CD4-positive, CD25-positive, alpha-beta regulatory T cell (primary cell): ENCODE results near the gene NCK1. TPM values are rescaled to one million over a fixed set of nuclear protein-coding genes. Genes with fewer than 3 reads are reported as not detected.

Experiments used
- ATAC-seq, 2 donors: fragments of 150-1000 bp; cut with Tn5 transposase; one replicate each; pipeline ENCODE4 v1.10.0; 2021; ENCODE audit warnings: low read depth in 2 of 2, moderate number of reproducible peaks in 2 of 2, moderate library complexity in 1 of 2
- DNase-seq, 3 donors: peaks; one replicate each; pipeline versions ENCODE4 v3.0.0 to v3.0.0-alpha.2; 2012 to 2022; ENCODE audit warnings: mixed read lengths in 1 of 3
- H3K27ac ChIP-seq: one replicate; pipeline ENCODE4 v1.7.0; 2013; ENCODE audit warnings: mild to moderate bottlenecking, low read length; ENCODE audit not compliant: insufficient read depth, poor library complexity, severe bottlenecking
- H3K27me3 ChIP-seq: one replicate; pipeline ENCODE4 v1.7.0; 2013; ENCODE audit warnings: low read length; ENCODE audit not compliant: control insufficient read depth, insufficient read depth
- H3K36me3 ChIP-seq: one replicate; pipeline ENCODE4 v1.7.0; 2013; ENCODE audit warnings: mild to moderate bottlenecking, low read length, moderate library complexity; ENCODE audit not compliant: control insufficient read depth, insufficient read depth
- H3K4me1 ChIP-seq: 2 replicates; pipeline ENCODE4 v1.7.0; 2013; ENCODE audit warnings: mild to moderate bottlenecking, low read length; ENCODE audit not compliant: insufficient read depth, control insufficient read depth, poor library complexity, severe bottlenecking
- H3K4me3 ChIP-seq: one replicate; pipeline ENCODE4 v1.7.0; 2013; ENCODE audit warnings: low read depth, mild to moderate bottlenecking, low read length, moderate library complexity
- H3K9me3 ChIP-seq, 2 experiments: 1 replicate in 1 of 2; 2 replicates in 1 of 2; pipeline ENCODE4 v1.7.0; 2013; ENCODE audit warnings: low read length in 2 of 2, mild to moderate bottlenecking in 1 of 2, moderate library complexity in 1 of 2; ENCODE audit not compliant: control insufficient read depth in 2 of 2
- H3K27ac Mint-ChIP-seq, 3 donors: one replicate each; pipeline ENCODE4 v1.8.0; 2020 to 2022; ENCODE audit warnings: mild to moderate bottlenecking in 3 of 3, mixed read lengths in 3 of 3, moderate library complexity in 2 of 3
- H3K27me3 Mint-ChIP-seq: one replicate; pipeline ENCODE4 v1.8.0; 2022; ENCODE audit warnings: mild to moderate bottlenecking, mixed read lengths
- H3K36me3 Mint-ChIP-seq: one replicate; pipeline ENCODE4 v1.8.0; 2020; ENCODE audit warnings: mixed read lengths
- H3K4me1 Mint-ChIP-seq, 4 donors: one replicate each; pipeline ENCODE4 v1.8.0; 2020 to 2022; ENCODE audit warnings: mixed read lengths in 4 of 4, mild to moderate bottlenecking in 1 of 4
- H3K4me3 Mint-ChIP-seq, 4 donors: one replicate each; pipeline ENCODE4 v1.8.0; 2020 to 2022; ENCODE audit warnings: mild to moderate bottlenecking in 4 of 4, mixed read lengths in 4 of 4, moderate library complexity in 3 of 4
- H3K9me3 Mint-ChIP-seq, 7 donors: one replicate each; pipeline ENCODE4 v1.8.0; 2020 to 2022; ENCODE audit warnings: mixed read lengths in 7 of 7, mild to moderate bottlenecking in 3 of 7, moderate library complexity in 2 of 7
- polyA plus RNA-seq, 4 donors: library from polyadenylated mRNA; unstranded; fragments of 300-500 nt; fragmentation: Illumina TruSeq; gene quantifications; one replicate each; pipeline ENCODE4 v1.2.3, GENCODE V29; 2021
- total RNA-seq: library from RNA; stranded (reverse); gene quantifications from one replicate; pipeline ENCODE4 v1.2.3, GENCODE V29; 2022

Gene NCK1
- total and polyA plus RNA-seq, 5 donors from 2014 or later = 48.7 to 64.9 (median 55.4) TPM

DNA sequence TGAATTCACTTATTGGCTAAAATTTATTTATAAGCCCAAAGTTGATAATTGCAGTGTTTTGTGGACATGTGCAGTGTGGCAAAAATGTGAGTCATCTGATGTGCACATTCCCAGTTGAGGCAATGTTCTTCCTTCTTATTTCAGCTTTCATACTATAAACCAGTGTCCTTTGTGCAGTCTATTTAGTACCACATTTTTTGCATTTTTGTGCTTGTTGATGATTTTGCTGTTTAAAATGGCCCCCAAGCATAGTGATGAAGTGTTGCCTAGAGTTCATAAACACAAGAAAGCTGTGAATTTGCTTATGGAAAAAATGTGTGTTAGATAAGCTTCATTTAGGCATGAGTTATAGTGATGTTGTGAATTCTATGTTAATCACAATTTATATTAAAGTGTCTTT lies 76.3 kb downstream of the NCK1 start:
- Histone ChIP-seq H3K36me3 (peaks cover 6% of the 10 kb centered on the region), H3K27ac (no peak overlapping the region)
- H3K4me3 Mint-ChIP-seq = peak overlapping the region in 1 of 4 donors; percentile 88

GRCh38 chr3:136939489-136939888 lies 77.5 kb downstream of the NCK1 start:
- peaks cover 60 to 89% (median 78%) of the 10 kb centered on the region in 4 donors for H3K4me1 Mint-ChIP-seq
- peak overlapping the region; percentile 60 for H3K27ac ChIP-seq
- DNase-seq (no peak), ATAC-seq (no peak)
- peaks cover 50% of the 10 kb centered on the region for H3K4me1 ChIP-seq
- no peaks in the 10 kb centered on the region for H3K9me3 ChIP-seq
- peaks cover 6% of the 10 kb centered on the region for H3K36me3 ChIP-seq
- peak overlapping the region in 1 of 3 donors; percentile 42 for H3K27ac Mint-ChIP-seq
- peak overlapping the region; percentile 68 to 93 (median 82) for H3K4me3 Mint-ChIP-seq
- no peaks in the 10 kb centered on the region for H3K27me3 Mint-ChIP-seq
- peak overlapping the region; percentile 40 for H3K4me3 ChIP-seq
- no peaks in the 10 kb centered on the region for H3K27me3 ChIP-seq
- H3K36me3 Mint-ChIP-seq = peaks cover 30% of the 10 kb centered on the region
- peaks cover 0 to 8% (median 0%) of the 10 kb centered on the region in 7 donors for H3K9me3 Mint-ChIP-seq

More for the DNA sequence above, 76.3 kb downstream of the NCK1 start:
- ATAC-seq (no peak), DNase-seq (no peak)
- peaks cover 0 to 8% (median 0%) of the 10 kb centered on the region in 7 donors for H3K9me3 Mint-ChIP-seq
- no peaks in the 10 kb centered on the region for H3K27me3 Mint-ChIP-seq
- peaks cover 48% of the 10 kb centered on the region for H3K4me1 ChIP-seq
- no peaks in the 10 kb centered on the region for H3K27me3 ChIP-seq
- no peaks in the 10 kb centered on the region for H3K9me3 ChIP-seq
- H3K4me1 Mint-ChIP-seq = peaks cover 57 to 89% (median 73%) of the 10 kb centered on the region in 4 donors
- H3K4me3 ChIP-seq = peak overlapping the region; percentile 40
- peak overlapping the region in 2 of 3 donors; percentile 29 to 37 for H3K27ac Mint-ChIP-seq
- peaks cover 28% of the 10 kb centered on the region for H3K36me3 Mint-ChIP-seq

DNA sequence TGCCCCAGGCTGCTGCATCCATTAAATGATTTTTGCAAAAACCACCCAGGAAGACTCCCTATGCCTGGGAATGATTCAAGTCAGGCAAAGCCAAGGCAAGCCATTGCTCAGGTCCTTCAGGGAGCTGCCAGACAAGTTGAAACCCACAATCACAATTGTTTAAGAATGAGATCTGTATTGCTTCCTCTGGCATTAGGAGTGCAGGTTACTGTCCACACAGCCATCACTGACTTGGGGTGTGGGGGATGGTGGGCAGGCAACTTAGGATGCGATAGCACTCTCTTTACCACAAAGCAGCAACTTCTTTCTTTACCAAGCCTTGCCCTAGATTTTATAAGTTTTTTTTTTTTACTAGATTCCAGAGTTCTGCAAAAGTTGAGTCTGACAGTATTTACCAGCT lies 80.8 kb downstream of the NCK1 start:
- Histone ChIP-seq H3K27me3 (no peaks in the 10 kb centered on the region), H3K4me3 (no peak overlapping the region), H3K9me3 (no peaks in the 10 kb centered on the region), H3K36me3 (peaks cover 8% of the 10 kb centered on the region), H3K27ac (no peak overlapping the region), H3K4me1 (peaks cover 49% of the 10 kb centered on the region)
- peak overlapping the region in 2 of 3 donors; percentile 31 to 88 for H3K27ac Mint-ChIP-seq
- DNase-seq (no peak), ATAC-seq (no peak)
- peaks cover 59 to 73% (median 65%) of the 10 kb centered on the region in 4 donors for H3K4me1 Mint-ChIP-seq
- H3K36me3 Mint-ChIP-seq = peaks cover 31% of the 10 kb centered on the region
- no peaks in the 10 kb centered on the region for H3K27me3 Mint-ChIP-seq
- no peaks in the 10 kb centered on the region for H3K9me3 Mint-ChIP-seq
- H3K4me3 Mint-ChIP-seq = peak overlapping the region in 3 of 4 donors; percentile 19 to 63 (median 52)

DNA sequence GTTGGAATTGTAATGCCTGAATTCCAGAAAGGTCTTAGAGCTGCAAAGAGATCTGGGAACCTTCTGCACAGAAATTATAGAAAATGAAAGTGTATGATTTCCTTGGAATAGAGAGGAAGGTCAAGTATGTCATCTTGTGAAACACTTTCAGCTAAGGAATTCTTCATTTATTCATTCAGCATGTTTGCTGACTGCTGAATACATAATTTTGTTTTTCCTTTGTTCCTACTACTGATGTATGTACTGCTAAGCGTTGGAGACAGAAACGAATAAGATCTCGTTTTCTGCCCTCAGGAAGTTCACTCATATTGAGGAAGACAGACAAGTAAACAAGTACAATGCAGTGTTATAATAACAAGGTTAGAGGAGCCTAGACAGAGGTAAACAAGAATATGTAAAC lies 81.4 kb downstream of the NCK1 start:
- no peaks in the 10 kb centered on the region for H3K27me3 ChIP-seq
- ATAC-seq (no peak), DNase-seq (no peak)
- H3K9me3 ChIP-seq = no peaks in the 10 kb centered on the region
- H3K4me1 ChIP-seq = peaks cover 42% of the 10 kb centered on the region
- Mint-ChIP-seq H3K36me3 (peaks cover 36% of the 10 kb centered on the region), H3K4me1 (peaks cover 59 to 73% (median 65%) of the 10 kb centered on the region in 4 donors), H3K4me3 (peak overlapping the region in 2 of 4 donors; percentile 11 to 63), H3K9me3 (no peaks in the 10 kb centered on the region), H3K27ac (peak overlapping the region in 2 of 3 donors; percentile 31 to 32), H3K27me3 (no peaks in the 10 kb centered on the region)
- peaks cover 13% of the 10 kb centered on the region for H3K36me3 ChIP-seq
- H3K4me3 ChIP-seq = peak overlapping the region; percentile 13
- no peak overlapping the region for H3K27ac ChIP-seq

DNA sequence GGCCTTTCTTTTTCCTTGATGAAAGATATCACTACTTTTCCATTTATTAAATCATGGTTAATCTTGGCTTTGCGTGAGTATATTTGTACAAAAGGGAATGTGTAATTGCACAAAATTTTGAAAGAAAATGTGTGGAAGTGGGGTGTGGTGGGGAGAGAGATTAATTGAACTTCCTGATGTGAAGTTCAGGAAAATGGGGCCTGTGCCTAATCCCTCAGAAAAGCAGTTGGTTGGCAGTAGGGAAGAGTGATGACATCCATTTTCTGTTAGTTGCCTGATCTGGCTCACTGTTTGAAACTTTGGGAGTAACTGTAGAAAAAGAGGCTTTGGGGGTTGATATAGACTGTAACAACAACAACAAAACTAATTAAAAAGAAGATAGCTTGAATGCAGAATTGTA lies 85.0 kb downstream of the NCK1 start:
- Histone ChIP-seq H3K36me3 (peaks cover 15% of the 10 kb centered on the region), H3K9me3 (no peaks in the 10 kb centered on the region), H3K27me3 (no peaks in the 10 kb centered on the region), H3K4me3 (no peak overlapping the region), H3K27ac (no peak overlapping the region), H3K4me1 (peaks cover 15% of the 10 kb centered on the region)
- H3K27ac Mint-ChIP-seq = peak overlapping the region in 1 of 3 donors; percentile 37
- no peaks in the 10 kb centered on the region for H3K9me3 Mint-ChIP-seq
- no peaks in the 10 kb centered on the region for H3K27me3 Mint-ChIP-seq
- H3K4me1 Mint-ChIP-seq = peaks cover 34 to 47% (median 45%) of the 10 kb centered on the region in 4 donors
- H3K36me3 Mint-ChIP-seq = peaks cover 36% of the 10 kb centered on the region
- H3K4me3 Mint-ChIP-seq = no peak overlapping the region
- ATAC-seq (no peak), DNase-seq (no peak)

GRCh38 chr3:136947477-136947876 lies 85.5 kb downstream of the NCK1 start:
- no peak for DNase-seq
- H3K4me3 Mint-ChIP-seq = no peak overlapping the region
- H3K4me1 Mint-ChIP-seq = peaks cover 31 to 45% (median 40%) of the 10 kb centered on the region in 4 donors
- ATAC-seq = no peak
- peak overlapping the region in 1 of 3 donors; percentile 37 for H3K27ac Mint-ChIP-seq
- no peaks in the 10 kb centered on the region for H3K9me3 Mint-ChIP-seq
- H3K27ac ChIP-seq = peak overlapping the region; percentile 9
- no peaks in the 10 kb centered on the region for H3K27me3 Mint-ChIP-seq
- H3K9me3 ChIP-seq = no peaks in the 10 kb centered on the region
- H3K4me3 ChIP-seq = no peak overlapping the region
- peaks cover 15% of the 10 kb centered on the region for H3K36me3 ChIP-seq
- H3K4me1 ChIP-seq = peaks cover 13% of the 10 kb centered on the region
- H3K27me3 ChIP-seq = no peaks in the 10 kb centered on the region
- peaks cover 34% of the 10 kb centered on the region for H3K36me3 Mint-ChIP-seq

DNA sequence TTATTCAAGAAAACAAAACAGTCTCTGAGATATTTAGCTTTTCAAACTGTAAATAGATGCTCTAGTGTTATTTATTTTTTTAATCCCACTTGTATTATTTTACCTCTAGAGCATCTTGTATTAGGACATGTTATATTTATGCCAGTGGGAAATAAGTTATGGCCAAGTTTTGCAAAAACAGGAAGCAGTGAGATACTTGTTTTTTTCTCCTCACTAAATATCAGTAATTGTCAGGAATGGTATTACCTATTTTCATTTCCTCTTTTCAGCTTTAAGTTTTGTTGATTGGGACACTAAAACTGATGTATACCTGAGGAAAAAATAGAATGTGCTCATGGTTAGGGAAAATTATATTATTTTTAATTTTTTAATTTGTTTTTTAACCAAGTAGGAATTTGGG lies 87.1 kb downstream of the NCK1 start:
- Histone ChIP-seq H3K27ac (no peak overlapping the region), H3K4me3 (no peak overlapping the region), H3K36me3 (peaks cover 15% of the 10 kb centered on the region), H3K27me3 (no peaks in the 10 kb centered on the region), H3K9me3 (no peaks in the 10 kb centered on the region), H3K4me1 (no peaks in the 10 kb centered on the region)
- Mint-ChIP-seq H3K27ac (no peak overlapping the region), H3K9me3 (no peaks in the 10 kb centered on the region), H3K4me3 (no peak overlapping the region), H3K4me1 (peaks cover 16 to 35% (median 27%) of the 10 kb centered on the region in 4 donors), H3K27me3 (no peaks in the 10 kb centered on the region), H3K36me3 (peaks cover 28% of the 10 kb centered on the region)
- ATAC-seq (no peak), DNase-seq (no peak)

DNA sequence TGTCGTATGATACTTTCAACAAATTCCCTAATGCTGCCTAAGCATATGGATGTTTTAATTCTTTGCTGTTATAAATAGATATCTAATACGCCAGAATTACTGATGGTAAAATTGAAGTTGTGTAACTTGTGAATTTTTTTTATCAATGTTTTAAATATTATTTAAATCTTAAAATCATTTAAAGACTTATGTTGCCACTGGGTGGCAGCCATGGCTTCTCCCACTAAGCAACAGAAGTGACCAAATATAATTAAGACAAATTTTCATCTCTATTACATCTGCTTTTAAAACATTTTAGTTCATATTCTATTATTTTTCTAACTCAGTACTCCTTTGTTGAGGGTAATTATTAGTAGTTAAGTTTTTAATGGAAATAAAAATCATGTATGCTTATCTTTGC lies 87.7 kb downstream of the NCK1 start:
- Histone ChIP-seq H3K4me1 (no peaks in the 10 kb centered on the region), H3K27ac (no peak overlapping the region), H3K4me3 (no peak overlapping the region), H3K36me3 (peaks cover 15% of the 10 kb centered on the region), H3K27me3 (no peaks in the 10 kb centered on the region), H3K9me3 (no peaks in the 10 kb centered on the region)
- DNase-seq (no peak), ATAC-seq (no peak)
- Mint-ChIP-seq H3K36me3 (peaks cover 25% of the 10 kb centered on the region), H3K4me3 (no peak overlapping the region), H3K27me3 (no peaks in the 10 kb centered on the region), H3K9me3 (no peaks in the 10 kb centered on the region), H3K4me1 (peaks cover 11 to 37% (median 28%) of the 10 kb centered on the region in 4 donors), H3K27ac (no peak overlapping the region)
